ENCODE results near the gene ANKRD28.

DNA sequence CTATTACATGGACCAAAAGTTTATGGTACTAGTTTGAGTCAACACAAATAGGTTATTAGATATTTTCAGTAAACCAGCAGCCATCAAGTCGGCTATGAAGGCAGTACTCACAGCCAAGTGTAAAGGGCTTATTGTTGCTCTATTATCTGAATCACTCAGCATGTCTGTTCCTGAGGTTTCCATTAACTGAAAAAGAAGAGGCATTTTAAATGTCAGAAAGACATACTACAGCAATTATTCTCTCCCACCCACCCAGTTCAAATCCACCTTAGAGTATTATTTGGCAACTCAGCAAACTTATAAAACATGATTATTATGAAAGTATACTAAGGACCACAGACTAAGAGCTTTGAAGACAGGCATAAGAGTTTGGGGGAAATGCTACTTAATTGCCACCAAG lies 103.2 kb downstream of the ANKRD28 start:
- TF ChIP-seq, protein P1, sequence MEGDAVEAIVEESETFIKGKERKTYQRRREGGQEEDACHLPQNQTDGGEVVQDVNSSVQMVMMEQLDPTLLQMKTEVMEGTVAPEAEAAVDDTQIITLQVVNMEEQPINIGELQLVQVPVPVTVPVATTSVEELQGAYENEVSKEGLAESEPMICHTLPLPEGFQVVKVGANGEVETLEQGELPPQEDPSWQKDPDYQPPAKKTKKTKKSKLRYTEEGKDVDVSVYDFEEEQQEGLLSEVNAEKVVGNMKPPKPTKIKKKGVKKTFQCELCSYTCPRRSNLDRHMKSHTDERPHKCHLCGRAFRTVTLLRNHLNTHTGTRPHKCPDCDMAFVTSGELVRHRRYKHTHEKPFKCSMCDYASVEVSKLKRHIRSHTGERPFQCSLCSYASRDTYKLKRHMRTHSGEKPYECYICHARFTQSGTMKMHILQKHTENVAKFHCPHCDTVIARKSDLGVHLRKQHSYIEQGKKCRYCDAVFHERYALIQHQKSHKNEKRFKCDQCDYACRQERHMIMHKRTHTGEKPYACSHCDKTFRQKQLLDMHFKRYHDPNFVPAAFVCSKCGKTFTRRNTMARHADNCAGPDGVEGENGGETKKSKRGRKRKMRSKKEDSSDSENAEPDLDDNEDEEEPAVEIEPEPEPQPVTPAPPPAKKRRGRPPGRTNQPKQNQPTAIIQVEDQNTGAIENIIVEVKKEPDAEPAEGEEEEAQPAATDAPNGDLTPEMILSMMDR (IDR thresholded peaks at IDR 0.05; ENCODE audit: low read length), result no peak
- TF ChIP-seq EZH2 (IDR thresholded peaks at IDR 0.05; ENCODE audit: borderline replicate concordance, low read length), result no peak
